ENCODE results near the gene TYK2. TPM values are rescaled to one million over a fixed set of nuclear protein-coding genes. Genes with fewer than 3 reads are reported as not detected.

The TYK2 gene
- total RNA-seq, 2 experiments from 2014 or later = 191 to 199 TPM

DNA sequence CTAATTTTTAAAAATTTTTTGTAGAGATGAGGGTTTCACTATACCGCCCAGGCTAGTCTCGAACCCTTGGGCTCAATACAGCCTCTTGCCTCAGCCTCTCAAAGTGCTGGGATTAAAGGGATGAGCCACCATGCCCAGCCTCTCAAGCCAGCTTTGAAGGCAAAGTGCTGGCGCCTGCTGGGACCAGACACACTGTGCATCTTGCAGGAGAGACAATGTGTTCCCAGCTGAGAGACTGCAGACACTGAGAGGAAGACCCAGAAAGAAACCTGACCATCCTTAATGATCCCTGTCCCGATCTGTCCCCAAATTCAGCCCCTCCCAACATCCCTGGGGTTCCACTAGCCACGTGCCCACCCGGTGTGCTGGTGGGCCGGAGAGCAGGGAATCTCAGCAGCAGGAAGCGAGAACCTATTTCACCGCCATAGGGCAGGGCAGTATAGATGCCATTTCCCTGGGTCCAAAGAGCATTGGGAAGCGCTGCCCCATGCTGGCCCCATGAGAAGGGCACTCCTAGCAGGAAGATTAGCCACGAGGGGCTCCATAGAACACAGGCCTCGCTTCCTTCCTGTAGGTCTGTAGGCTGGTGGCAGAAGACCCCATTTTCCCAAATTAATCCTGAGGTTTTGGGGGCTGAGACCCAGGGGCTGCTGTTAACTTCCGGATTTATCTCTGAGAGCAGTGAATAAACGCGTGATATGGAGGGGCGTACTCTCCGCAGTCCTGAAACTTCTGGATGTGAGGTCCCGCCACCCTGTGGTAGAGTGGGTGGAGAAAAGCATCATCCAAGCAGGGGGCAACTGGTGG, 48.0 kb downstream of the TYK2 start:
- CTCF ChIA-PET = interaction anchor here (1.4 to 2.1 kb wide), 4 partner anchors 8 to 140 kb away, joined by 3 to 10 read pairs (median 4); no protein-coding TSS in a partner anchor
- POLR2A ChIA-PET = interaction anchor here (0.6 to 2.2 kb wide), 3 partner anchors 12 to 61 kb away, joined by 3 to 17 read pairs (median 7); partner anchors contain the start of gene ICAM1

DNA sequence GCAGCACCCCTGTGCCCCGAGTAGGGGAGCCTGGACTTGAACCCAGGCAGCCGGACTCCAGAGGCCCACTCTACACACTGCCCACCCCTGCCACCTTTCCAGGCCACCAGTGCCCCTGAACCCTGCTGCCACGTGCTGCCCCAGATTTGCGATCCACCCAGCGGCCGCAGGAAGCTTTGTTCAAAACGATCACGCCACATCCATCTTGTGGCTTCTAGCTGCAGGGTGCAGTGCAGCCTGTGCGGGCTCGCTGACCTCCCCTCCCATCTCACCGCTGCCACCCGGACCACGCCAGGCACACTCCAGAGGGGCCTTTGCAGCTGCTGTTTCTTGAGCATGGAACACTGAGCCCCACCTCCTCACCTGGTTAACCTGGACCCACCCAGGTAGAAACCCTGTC, 50.8 kb downstream of the TYK2 start:
- POLR2A ChIA-PET = no interaction called here
- CTCF ChIA-PET = interaction anchor here (1.3 to 1.6 kb wide), 4 partner anchors 41 to 70 kb away, joined by 3 to 6 read pairs (median 4); no protein-coding TSS in a partner anchor

DNA sequence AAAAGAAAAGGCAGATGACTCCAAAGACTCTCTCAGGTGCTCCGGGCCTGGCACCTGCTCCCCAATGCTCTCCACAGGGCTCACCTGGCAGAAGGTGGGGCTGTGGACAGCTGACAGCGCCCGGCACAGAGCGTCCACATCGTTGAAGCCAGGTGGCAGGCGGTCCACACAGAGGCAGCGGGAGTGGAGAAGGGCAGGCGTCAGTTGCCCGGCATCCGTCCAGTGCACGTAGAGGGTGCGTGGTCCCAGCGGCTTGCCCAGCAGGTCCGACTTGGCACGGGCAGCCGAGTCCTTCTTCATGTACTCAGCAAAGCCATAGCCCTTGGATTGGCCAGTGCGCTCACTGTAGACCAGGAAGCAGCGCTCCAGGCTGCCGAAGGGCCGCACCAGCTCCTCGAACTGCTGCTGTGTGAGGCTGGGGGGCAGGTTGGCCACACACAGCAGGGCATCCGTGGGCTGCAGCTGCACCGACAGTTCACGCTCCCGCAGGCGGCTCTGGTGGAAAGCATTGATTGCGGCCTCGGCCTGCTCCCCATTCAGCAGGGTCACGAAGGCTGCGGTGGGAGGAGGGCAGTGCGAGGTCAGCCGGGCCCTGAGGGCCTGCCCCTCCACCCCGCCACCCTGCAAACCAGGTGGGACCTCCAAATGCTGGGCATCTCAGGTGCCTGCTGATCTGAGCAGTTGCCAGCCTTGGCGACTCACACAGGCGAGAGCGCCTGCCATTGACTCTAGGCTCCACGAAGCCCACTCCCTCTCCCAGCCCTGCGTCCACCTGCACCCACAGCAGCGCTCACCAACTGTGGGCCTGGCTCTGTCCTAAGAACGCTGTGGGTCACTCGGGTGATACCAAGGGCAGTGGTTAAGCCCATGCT, 51.6 kb downstream of the TYK2 start:
- POLR2A ChIA-PET = interaction anchor here (0.7 kb wide), 1 partner anchor 50 kb away, joined by 3 read pairs; no protein-coding TSS in a partner anchor
- CTCF ChIA-PET = interaction anchor here (1.3 to 1.6 kb wide), 2 partner anchors 59 to 69 kb away, joined by 4 to 6 read pairs; no protein-coding TSS in a partner anchor

DNA sequence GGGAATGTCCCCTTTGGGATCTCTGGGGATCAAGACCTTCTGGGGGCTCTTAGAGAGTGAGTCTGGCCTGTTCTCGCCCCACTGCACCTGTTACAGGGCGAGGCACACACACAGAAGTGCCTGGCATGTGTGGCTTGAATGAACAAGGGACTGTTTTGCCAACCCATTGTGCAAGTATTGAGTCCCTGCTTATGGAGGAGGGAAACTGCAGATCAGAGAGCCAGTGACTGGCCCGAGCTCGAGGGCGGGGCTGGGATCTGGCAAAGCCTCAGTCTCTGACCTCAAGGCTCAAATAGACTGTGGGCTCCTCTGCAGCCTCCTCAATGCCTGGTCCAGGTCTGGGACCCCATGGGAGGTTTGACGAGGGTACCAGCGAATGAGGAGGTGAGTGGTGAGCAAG, 52.6 kb downstream of the TYK2 start:
- POLR2A ChIA-PET = interaction anchor here (0.7 kb wide), 1 partner anchor 49 kb away, joined by 3 read pairs; no protein-coding TSS in a partner anchor
- CTCF ChIA-PET = interaction anchor here (1.4 kb wide), 1 partner anchor 61 kb away, joined by 4 read pairs; no protein-coding TSS in a partner anchor

DNA sequence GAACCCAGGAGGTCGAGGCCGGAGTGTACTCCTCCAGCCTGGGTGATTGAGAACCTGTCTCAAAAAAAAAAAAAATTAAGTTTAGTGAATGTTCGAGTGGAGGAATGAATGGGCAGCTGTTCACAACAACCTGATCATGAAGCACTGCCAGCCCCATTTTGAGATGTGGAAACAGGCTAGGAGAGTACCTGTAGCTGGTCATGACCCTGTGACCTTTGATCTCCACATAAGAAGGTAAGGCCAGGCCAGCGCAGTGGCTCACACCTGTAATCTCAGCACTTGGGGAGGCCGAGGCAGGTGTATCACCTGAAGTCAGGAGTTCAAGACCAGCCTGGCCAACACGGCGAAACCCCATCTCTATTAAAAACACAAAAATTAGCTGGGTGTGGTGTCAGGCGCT, 54.6 kb downstream of the TYK2 start:
- POLR2A ChIA-PET = no interaction called here
- CTCF ChIA-PET = interaction anchor here (1.0 kb wide), 1 partner anchor 16 kb away, joined by 3 read pairs; the partner anchor contains the start of gene ZGLP1

DNA sequence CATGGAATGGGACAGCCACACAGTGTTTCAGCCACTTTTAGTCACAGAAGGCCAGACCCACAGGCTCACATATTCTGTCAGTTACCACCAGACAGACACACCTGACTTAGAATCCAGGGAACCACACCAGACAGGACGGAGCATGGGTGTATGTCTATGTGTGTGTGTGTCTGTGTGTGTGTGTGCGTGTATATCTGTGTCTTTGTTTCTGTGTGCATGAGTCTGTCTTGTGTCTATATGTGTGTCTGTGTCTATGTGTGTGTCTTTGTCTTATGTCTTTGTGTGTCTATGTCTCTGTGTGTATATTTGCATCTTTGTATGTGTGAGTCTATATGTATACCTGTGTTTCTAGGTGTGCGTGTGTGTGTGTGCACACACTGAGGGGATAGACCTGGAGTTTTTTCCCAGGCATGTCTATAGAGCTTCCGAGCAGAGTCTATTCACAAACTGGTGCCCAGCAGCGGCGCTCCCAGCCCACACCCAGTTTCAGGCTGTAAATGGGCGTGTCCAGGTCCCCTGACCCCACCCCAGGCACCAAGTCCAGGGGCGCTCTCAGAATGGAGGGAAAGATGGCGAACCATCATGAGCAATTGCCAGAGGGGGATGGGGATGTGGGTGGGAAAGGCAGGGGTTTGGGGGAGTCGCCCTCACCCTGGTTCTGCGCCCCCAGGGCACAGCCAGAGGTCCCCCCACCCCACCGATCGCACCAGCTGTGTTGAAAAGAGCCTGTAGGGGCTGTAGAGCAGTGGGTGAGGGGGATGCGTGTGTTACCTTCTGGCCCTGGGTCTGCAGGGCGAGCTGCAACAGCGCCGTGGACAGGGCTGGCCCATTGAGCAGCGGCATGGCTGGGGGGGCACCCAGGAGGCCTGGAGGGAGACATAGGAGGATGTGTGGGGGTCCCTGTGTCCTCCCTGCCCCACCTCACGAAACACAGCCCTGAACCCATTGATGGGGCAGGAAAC, 58.2 kb downstream of the TYK2 start:
- CTCF ChIA-PET = no interaction called here
- POLR2A ChIA-PET = no interaction called here

DNA sequence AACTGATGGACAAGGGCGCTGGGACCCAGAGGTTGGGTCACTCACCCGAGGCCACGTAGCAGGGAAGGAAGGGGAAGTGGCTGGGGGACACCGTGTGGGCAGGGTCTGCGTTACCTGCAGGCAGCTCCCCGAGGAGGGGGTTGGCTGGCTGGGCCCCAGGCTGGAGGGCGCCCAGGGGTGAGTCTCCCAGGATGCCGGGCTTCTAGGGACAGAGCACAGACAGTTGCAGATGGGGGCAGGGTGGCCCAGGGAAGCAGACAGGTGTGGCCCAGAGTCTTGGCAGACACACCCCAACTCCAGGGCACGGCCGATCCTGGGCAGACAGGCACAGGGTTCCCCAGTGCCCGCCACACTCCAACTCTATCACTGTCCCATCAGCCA, 59.0 kb downstream of the TYK2 start:
- POLR2A ChIA-PET = no interaction called here
- CTCF ChIA-PET = no interaction called here

DNA sequence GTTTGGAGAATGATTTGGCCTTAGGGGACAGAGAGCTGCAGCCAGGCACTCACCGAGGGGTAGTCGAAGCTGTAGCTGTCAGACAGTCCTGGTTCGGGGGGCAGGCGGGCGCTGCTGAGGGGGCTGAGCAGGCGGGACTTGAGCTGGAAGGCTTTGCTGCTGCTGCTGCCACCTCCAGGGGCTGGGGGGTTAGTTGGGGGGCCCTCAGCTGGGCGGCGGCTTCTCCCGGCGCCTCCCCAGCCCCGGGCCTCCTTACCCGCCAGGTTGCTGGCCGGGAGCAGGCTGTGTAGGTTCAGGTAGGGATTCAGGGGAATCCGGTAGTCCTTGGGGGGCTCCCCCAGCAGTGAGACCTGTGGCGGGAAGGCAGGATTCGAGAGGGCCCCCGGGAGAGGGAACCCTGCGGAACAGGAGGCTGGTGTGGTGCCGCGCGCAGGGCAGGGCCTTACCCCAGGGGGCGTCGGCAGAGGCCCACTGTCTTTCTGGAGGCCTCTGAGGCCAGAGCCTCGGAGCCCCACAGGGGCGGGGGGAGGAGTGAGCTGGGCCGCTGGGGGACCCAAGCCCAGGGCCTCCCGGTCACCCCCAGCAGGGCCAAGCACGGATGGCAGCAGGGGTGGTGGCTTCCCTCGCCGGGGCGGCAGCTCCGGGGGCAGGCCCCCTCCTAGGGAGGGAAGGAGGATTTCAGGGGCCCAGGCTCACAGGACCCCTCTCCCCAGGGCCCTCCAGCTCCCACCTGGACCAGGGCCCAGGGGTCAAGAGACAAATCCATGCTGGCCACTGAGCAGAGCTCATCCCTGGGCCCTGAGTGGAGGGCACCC, 59.6 kb downstream of the TYK2 start:
- ChIA-PET CTCF (interaction anchor here (0.6 kb wide), 1 partner anchor 23 kb away, joined by 4 read pairs; no protein-coding TSS in a partner anchor), POLR2A (interaction anchor here (0.7 to 0.8 kb wide), 2 partner anchors 12 to 13 kb away, joined by 7 read pairs; no protein-coding TSS in a partner anchor)

DNA sequence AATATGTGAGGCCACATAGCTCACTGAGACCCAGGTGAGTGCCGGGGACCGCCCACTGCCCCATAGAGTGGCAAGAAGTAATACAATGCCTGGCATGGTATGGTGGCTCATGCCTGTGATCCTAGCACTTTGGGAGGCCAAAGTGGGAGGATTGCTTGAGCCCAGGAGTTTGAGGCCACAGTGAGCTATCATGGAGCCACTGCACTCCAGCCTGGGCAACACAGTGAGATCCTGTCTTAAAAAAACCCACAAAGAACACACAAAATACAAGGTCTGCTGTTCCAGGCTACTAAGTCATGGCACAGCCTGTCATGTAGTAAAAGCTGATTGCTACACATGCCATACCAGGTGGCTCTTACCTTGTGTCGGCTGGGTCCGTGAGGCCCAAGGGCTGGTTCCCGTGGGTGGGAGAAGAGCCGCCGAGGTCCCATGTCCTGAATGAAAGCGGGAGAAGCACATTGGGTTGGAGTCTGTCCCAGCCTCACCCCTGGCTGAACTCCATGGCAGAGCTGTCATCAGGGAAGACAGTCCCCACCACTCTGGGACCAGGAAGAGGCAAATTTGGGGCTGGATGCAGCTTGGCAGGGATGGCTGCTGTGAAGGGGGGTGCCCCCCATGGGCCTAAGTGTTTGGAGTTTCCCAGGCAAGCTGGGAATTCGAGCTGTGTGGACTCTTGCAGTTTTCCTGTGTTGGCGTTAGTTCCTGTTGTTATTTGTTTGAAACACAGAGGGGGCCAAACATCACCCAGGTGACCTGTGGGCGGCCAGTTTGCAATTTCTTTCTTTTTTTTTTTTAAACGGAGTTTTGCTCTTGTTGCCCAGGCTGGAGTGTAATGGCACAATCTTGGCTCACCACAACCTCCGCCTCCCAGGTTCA, 61.3 kb downstream of the TYK2 start:
- CTCF ChIA-PET = interaction anchor here (1.1 kb wide), 2 partner anchors 45 to 48 kb away, joined by 3 read pairs; no protein-coding TSS in a partner anchor

DNA sequence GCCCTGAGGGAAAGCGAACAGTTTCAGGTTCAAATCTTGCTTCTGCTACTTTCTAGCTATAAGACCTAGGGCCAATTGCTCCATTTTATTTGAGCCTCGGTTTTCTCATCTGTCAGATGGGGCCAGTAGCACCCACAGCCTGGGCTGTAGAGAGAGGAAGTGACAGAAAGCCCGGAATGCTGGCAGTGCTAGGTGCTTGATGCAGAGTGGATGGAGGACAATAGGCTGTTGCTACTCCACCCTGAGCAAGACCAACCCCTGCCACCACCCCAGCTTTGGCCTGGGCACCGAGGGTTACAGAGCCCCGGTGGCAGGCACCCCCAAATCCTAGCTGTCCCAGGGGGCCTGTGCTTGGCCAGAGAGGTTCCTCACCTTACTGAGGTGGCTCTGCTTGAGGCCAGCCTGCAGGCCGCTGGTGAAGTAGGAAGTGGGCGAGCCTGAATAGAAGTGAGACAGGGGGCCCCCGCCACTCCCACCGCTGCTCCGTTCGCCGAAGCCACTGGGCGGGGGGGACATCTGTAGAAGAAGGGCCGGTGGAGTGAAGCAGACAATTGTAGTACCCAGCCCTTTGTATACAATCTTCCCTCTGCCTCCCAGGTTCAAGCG, 62.4 kb downstream of the TYK2 start:
- ChIA-PET POLR2A (interaction anchor here (1.0 kb wide), 1 partner anchor 15 kb away, joined by 3 read pairs; the partner anchor contains the start of gene RAVER1), CTCF (interaction anchor here (1.1 to 1.7 kb wide), 3 partner anchors 44 to 59 kb away, joined by 3 to 5 read pairs (median 3); no protein-coding TSS in a partner anchor)

More for the DNA sequence above, 61.3 kb downstream of the TYK2 start:
- POLR2A ChIA-PET = interaction anchor here (0.7 to 1.0 kb wide), 2 partner anchors 14 to 1281 kb away, joined by 3 to 4 read pairs; partner anchors contain the start of gene RAVER1

DNA sequence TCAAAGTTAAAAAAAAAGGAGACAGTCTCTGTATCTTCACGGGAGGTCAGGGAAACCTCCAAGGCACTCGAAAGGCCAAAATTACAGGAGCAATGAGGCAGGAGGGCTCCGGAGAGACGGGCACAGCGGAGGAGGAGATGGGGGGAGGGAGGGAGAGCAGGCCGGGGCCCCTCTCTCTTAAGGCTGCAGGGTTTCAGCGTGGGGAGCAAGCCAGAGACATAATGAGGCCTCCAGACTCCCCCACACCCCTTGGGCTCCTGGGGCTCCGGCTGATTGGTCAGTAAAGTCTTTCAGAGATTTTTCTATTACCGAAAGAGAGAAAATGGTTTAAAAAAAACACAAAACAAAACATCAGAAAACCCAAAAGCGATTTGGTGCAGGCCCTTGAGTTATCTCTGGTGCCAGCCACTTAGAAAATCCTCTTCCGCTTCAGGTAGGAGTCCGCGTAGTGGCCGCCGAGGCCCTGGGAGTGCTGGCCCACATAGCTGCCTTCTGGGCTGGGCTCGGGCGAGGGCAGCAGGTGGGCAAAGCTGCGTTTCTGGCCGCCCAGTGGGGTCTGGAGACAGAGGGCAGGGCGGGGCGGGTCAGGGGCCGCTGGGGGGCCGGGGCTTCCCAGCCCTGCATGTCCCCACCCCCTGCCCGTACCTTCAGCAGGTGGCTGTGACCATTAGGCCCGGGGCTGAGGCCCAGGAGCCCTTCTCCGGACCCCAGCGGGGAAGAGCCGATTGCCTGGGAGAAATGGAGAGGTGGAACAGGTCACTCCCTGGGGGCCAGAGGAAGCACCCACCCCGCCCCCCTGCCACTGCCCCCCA, 63.1 kb downstream of the TYK2 start:
- ChIA-PET POLR2A (interaction anchor here (0.6 to 0.8 kb wide), 2 partner anchors 21 to 46 kb away, joined by 3 read pairs; partner anchors contain the start of gene ICAM1), CTCF (interaction anchor here (0.5 to 1.7 kb wide), 2 partner anchors 59 to 197 kb away, joined by 4 to 5 read pairs; partner anchors contain the start of gene EIF3G)

DNA sequence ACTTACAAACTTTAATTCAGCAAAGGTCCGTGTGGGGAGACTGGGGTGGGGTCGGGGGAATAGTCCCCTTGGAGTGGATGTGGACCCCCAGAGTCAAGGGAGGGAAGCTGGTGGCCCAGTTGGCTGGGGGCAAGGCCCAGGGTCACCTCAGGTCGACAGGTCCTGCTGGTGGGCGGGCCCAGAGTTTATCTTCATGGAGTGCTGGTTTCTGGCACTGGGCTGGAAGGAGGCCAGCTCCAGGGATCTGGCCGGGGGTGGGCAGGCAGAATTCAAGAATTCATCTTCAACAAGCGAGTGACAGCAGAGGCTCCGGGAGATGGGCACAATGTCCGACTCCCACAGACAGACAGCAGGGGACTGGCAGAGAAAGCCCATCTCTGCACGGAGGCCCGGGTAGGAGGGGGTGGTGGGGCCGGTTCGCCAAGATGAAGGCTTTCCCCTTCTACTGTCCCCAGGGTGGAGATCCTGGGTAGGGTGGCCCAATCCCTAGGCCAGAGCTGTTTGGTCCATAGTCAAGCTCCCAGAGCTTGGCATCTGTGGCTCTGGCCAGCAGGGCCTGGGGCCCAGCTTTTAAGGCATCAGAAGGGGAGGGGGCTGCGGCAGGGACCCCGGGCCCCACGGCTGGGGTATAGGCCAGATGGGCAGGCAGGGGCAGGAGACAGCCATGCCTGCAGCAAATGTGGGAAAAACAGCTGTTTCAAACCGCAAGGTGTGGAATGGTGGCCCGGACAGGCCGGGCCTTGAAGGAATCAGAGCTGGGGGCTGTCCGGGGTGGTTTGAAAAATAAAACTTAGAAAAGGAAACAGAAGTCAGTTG, 63.9 kb downstream of the TYK2 start:
- POLR2A ChIA-PET = interaction anchor here (0.5 to 0.8 kb wide), 3 partner anchors 20 to 237 kb away, joined by 3 to 5 read pairs (median 3); partner anchors contain the start of gene ICAM1
- CTCF ChIA-PET = interaction anchor here (0.5 to 1.7 kb wide), 2 partner anchors 58 to 196 kb away, joined by 4 to 5 read pairs; partner anchors contain the start of gene EIF3G

DNA sequence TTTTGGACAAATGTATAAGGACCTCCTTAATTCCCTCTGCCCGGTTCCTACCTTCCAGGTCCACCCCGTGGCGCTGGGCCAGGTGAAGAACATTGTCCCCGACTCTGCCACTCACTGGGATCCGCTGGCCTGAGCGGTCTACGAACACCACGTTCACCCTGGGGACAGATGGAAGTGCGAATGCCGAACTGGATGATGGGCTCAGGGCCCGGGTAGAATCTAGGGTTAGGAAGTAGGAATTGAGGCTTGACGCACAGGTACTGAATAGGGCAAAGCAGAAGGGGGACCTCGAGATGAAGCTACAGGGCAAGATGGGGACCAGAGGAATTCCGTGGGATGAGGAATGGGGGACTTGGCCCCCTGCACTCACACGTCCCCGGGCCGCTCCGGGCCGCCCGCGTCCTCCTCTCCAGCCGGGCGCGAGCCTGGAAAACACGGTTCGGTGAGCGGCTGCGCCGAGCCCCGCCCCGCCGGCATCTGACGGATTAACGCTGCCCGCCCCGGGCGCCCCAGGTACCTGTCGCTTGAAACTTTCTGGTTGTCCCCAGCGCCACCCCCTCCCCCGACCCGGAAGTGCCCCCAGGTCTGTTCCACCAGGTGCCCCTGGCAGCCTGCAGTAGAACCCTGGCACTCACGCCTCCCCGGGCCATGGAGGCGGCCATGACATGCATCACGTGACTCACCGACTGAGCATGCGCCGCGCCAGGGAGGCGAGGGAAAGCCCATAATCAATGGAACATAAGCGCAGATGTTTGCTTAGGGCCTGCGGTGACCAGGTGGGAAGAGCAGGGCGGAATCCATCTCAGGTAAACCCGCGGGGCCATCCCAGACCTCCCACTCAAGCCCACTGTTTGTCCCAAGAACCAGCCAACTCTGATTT, 64.8 kb downstream of the TYK2 start, which contains the start of gene FDX2:
Gene FDX2, minus strand, starts transcription at position 681 of the 880 bp plus-strand sequence. Its CDS starts 19 bp downstream, at position 662.
- ChIA-PET CTCF (interaction anchor here (0.6 to 1.8 kb wide), 3 partner anchors 44 to 88 kb away, joined by 3 to 10 read pairs (median 3); no protein-coding TSS in a partner anchor), POLR2A (no interaction called here)

All from activated CD8-positive, alpha-beta memory T cell treated with anti-CD3 and anti-CD28 coated beads for 36 hours (primary cell).